SK-N-SH (cell line): Measurements from ENCODE around the gene GYS1.
"Not testable (repeated sequence)": the region's sequence is repeated elsewhere in the genome, so short reads cannot be mapped to it uniquely, and the experiment has no call there.

Source experiments
- EZH2phosphoT487 ChIP-seq: fragments of 200-600 bp; sonication (generic); IDR thresholded peaks from 2 replicates; pipeline ENCODE4 v1.6.1; 2017; ENCODE audit warnings: low read depth, mixed run types, mild to moderate bottlenecking, antibody characterized with exemption, moderate library complexity, borderline replicate concordance
- FOSL2 ChIP-seq: IDR thresholded peaks from 2 replicates; pipeline ENCODE4 v1.4.0; 2012; ENCODE audit warnings: low read depth, mild to moderate bottlenecking, moderate library complexity, borderline replicate concordance
- FOXM1 ChIP-seq: IDR thresholded peaks from 2 replicates; pipeline ENCODE4 v1.4.0; 2012; ENCODE audit warnings: low read depth, mild to moderate bottlenecking
- NFIC ChIP-seq: IDR thresholded peaks from 2 replicates; pipeline ENCODE4 v1.4.0; 2012; ENCODE audit warnings: borderline replicate concordance
- POLR2AphosphoS5 ChIP-seq: IDR thresholded peaks from 2 replicates; pipeline ENCODE4 v1.6.1; 2012; ENCODE audit warnings: low read depth, low read length
- RAD21 ChIP-seq: IDR thresholded peaks from 2 replicates; pipeline ENCODE4 v1.6.1; 2012; ENCODE audit warnings: mild to moderate bottlenecking, low read length
- SIN3A ChIP-seq: IDR thresholded peaks from 2 replicates; pipeline ENCODE4 v1.6.1; 2012; ENCODE audit warnings: low read depth, mild to moderate bottlenecking, low read length, moderate library complexity, borderline replicate concordance
- TF ChIP-seq, protein P1 (sequence below): fragments of 200-600 bp; sonication (generic); IDR thresholded peaks from 2 replicates; pipeline ENCODE4 v1.6.1; 2017; ENCODE audit warnings: antibody characterized with exemption, mild to moderate bottlenecking, moderate library complexity
- TF ChIP-seq, protein P2 (sequence below): IDR thresholded peaks from 2 replicates; pipeline ENCODE4 v1.4.0; 2012; ENCODE audit warnings: low read depth, borderline replicate concordance
- TF ChIP-seq, protein P3 (sequence below): IDR thresholded peaks from 2 replicates; pipeline ENCODE4 v1.6.1; 2012; ENCODE audit warnings: mild to moderate bottlenecking, low read depth, low read length, moderate library complexity
- TF ChIP-seq, protein P4 (sequence below): fragments of 150-350 bp; IDR thresholded peaks from 2 replicates; pipeline ENCODE4 v1.6.1; 2016; ENCODE audit warnings: mild to moderate bottlenecking, low read depth, low read length

DNA sequence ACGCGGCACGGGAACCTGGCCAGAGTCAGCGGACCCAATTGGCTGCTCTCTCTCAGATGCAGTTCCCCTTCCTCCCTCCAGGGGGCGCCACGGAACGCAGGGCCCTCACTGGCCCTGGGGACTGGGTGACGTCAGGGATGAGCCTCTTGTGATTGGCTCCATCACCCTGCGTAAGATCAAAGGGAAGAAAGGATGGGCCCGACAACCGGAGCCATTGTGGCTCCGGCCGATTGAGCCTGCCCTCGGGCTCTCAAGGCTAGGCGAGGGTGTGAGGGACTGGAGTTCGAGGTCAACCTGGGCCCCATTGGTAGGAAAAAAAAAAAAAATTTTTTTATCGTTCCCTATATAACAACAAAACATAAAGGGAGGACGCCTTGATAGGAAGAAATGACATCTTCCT lies 43.7 kb upstream of the GYS1 start, which contains the start of gene CGB1:
- TF ChIP-seq, protein P1, sequence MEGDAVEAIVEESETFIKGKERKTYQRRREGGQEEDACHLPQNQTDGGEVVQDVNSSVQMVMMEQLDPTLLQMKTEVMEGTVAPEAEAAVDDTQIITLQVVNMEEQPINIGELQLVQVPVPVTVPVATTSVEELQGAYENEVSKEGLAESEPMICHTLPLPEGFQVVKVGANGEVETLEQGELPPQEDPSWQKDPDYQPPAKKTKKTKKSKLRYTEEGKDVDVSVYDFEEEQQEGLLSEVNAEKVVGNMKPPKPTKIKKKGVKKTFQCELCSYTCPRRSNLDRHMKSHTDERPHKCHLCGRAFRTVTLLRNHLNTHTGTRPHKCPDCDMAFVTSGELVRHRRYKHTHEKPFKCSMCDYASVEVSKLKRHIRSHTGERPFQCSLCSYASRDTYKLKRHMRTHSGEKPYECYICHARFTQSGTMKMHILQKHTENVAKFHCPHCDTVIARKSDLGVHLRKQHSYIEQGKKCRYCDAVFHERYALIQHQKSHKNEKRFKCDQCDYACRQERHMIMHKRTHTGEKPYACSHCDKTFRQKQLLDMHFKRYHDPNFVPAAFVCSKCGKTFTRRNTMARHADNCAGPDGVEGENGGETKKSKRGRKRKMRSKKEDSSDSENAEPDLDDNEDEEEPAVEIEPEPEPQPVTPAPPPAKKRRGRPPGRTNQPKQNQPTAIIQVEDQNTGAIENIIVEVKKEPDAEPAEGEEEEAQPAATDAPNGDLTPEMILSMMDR = peak; percentile 52
- TF ChIP-seq RAD21, FOSL2, NFIC, POLR2AphosphoS5, EZH2phosphoT487, FOXM1, SIN3A: not testable (repeated sequence)
- TF ChIP-seq, protein P2, sequence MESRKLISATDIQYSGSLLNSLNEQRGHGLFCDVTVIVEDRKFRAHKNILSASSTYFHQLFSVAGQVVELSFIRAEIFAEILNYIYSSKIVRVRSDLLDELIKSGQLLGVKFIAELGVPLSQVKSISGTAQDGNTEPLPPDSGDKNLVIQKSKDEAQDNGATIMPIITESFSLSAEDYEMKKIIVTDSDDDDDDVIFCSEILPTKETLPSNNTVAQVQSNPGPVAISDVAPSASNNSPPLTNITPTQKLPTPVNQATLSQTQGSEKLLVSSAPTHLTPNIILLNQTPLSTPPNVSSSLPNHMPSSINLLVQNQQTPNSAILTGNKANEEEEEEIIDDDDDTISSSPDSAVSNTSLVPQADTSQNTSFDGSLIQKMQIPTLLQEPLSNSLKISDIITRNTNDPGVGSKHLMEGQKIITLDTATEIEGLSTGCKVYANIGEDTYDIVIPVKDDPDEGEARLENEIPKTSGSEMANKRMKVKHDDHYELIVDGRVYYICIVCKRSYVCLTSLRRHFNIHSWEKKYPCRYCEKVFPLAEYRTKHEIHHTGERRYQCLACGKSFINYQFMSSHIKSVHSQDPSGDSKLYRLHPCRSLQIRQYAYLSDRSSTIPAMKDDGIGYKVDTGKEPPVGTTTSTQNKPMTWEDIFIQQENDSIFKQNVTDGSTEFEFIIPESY = not testable (repeated sequence)
- TF ChIP-seq, protein P3, sequence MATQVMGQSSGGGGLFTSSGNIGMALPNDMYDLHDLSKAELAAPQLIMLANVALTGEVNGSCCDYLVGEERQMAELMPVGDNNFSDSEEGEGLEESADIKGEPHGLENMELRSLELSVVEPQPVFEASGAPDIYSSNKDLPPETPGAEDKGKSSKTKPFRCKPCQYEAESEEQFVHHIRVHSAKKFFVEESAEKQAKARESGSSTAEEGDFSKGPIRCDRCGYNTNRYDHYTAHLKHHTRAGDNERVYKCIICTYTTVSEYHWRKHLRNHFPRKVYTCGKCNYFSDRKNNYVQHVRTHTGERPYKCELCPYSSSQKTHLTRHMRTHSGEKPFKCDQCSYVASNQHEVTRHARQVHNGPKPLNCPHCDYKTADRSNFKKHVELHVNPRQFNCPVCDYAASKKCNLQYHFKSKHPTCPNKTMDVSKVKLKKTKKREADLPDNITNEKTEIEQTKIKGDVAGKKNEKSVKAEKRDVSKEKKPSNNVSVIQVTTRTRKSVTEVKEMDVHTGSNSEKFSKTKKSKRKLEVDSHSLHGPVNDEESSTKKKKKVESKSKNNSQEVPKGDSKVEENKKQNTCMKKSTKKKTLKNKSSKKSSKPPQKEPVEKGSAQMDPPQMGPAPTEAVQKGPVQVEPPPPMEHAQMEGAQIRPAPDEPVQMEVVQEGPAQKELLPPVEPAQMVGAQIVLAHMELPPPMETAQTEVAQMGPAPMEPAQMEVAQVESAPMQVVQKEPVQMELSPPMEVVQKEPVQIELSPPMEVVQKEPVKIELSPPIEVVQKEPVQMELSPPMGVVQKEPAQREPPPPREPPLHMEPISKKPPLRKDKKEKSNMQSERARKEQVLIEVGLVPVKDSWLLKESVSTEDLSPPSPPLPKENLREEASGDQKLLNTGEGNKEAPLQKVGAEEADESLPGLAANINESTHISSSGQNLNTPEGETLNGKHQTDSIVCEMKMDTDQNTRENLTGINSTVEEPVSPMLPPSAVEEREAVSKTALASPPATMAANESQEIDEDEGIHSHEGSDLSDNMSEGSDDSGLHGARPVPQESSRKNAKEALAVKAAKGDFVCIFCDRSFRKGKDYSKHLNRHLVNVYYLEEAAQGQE = not testable (repeated sequence)
- TF ChIP-seq, protein P4, sequence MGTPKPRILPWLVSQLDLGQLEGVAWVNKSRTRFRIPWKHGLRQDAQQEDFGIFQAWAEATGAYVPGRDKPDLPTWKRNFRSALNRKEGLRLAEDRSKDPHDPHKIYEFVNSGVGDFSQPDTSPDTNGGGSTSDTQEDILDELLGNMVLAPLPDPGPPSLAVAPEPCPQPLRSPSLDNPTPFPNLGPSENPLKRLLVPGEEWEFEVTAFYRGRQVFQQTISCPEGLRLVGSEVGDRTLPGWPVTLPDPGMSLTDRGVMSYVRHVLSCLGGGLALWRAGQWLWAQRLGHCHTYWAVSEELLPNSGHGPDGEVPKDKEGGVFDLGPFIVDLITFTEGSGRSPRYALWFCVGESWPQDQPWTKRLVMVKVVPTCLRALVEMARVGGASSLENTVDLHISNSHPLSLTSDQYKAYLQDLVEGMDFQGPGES = not testable (repeated sequence)
